ENCODE data around the gene UMODL1.

The UMODL1 gene

DNA sequence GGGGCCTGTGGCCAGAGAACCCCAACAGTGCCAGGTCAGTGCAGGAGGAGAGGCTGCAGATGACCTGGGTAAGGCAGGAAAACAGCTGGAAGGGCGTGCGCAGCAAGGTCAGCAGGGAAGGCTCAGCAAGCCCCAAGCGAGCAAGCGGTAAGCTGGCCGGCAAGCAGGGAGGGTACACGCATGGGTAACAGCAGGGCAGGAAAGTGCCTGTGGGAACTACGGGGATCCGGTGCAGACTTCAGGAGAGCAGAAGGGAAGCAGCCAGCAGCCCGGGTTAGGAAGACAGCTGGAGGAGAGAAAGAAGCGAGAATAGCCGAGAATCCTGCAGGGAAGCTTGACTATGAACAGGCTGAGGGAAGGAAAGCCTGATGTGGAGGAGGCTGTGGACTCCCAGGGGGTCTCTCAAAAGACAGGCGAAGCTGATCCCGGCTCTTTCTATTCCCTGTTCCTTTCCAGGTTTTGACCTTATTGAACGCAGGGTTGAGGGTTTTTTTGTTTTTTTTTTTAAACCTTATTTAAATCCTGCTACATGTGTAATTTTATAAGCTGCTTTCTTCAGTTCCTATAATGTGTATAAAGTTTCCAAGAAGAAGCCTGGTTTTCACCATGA, 20.9 kb downstream of the UMODL1 start:
- Histone ChIP-seq H3K9me3 (ENCODE audit: control insufficient read depth in 2 of 2, low read length in 2 of 2) (no peaks in the 10 kb centered on the region), H3K4me3 (ENCODE audit: low read length in 2 of 2) (no peak overlapping the region), H3K4me1 (ENCODE audit: control insufficient read depth, insufficient read depth, low read length) (no peaks in the 10 kb centered on the region), H3K36me3 (ENCODE audit: control insufficient read depth in 2 of 2, insufficient read depth in 2 of 2, low read length in 2 of 2) (no peaks in the 10 kb centered on the region), H3K9ac (ENCODE audit: low read length in 2 of 2) (no peak overlapping the region), H3K27me3 (ENCODE audit: control insufficient read depth in 1 of 2, insufficient read depth in 2 of 2, low read length in 2 of 2) (peaks cover 0 to 8% of the 10 kb centered on the region in 2 donors), H3K27ac (ENCODE audit: low read length) (no peak overlapping the region)

DNA sequence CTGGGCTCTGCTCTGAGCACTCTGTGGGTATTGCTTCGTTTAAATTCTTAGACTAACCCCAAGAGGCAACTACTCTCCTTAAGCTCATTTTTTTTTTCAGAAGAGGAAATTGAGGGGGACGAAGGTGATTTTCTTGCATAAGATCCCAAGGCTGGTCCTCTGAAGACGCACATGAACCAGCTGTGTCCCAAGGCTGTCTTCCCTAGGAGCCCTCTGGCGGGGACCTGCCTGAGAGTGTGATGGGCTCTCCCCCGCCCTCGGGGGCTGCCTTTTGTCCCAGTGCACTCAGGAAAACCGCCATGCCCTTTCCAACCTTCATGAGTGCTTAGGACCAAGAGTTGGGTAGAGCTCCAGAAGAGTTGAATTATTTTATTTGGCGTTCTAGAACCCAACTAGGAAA, 21.7 kb downstream of the UMODL1 start:
- H3K4me1 ChIP-seq (ENCODE audit: control insufficient read depth, insufficient read depth, low read length) = peaks cover 2% of the 10 kb centered on the region

DNA sequence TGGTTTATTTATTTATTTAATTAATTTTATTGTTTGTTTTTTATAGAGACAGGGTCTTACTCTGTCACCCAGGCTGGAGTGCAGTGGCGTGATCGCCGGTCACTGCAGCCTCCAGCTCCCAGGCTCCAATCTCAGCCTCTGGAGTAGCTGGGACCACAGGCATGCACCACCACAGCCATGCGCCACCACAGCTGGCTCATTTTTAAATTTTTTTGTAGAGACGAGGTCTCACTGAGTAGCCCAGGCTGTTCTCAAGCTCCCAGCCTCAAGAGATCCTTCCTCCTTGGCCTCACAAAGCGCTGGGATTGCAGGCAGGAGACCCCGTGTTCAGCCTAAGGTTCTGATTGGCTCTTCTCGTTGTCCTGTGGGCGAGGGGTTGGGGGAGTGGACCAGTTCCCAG, 22.1 kb downstream of the UMODL1 start:
- no peak overlapping the region for H3K4me3 ChIP-seq (ENCODE audit: low read length in 2 of 2)
- no peaks in the 10 kb centered on the region for H3K9me3 ChIP-seq (ENCODE audit: control insufficient read depth in 2 of 2, low read length in 2 of 2)
- no peaks in the 10 kb centered on the region for H3K36me3 ChIP-seq (ENCODE audit: control insufficient read depth in 2 of 2, insufficient read depth in 2 of 2, low read length in 2 of 2)
- peaks cover 6% of the 10 kb centered on the region for H3K4me1 ChIP-seq (ENCODE audit: control insufficient read depth, insufficient read depth, low read length)
- H3K27me3 ChIP-seq (ENCODE audit: control insufficient read depth in 1 of 2, insufficient read depth in 2 of 2, low read length in 2 of 2) = peaks cover 0 to 8% of the 10 kb centered on the region in 2 donors
- H3K27ac ChIP-seq (ENCODE audit: low read length) = no peak overlapping the region
- no peak overlapping the region for H3K9ac ChIP-seq (ENCODE audit: low read length in 2 of 2)

More for the DNA sequence above, 21.7 kb downstream of the UMODL1 start:
- Histone ChIP-seq H3K9ac (ENCODE audit: low read length in 2 of 2) (no peak overlapping the region), H3K27ac (ENCODE audit: low read length) (no peak overlapping the region), H3K36me3 (ENCODE audit: control insufficient read depth in 2 of 2, insufficient read depth in 2 of 2, low read length in 2 of 2) (no peaks in the 10 kb centered on the region), H3K27me3 (ENCODE audit: control insufficient read depth in 1 of 2, insufficient read depth in 2 of 2, low read length in 2 of 2) (peaks cover 0 to 8% of the 10 kb centered on the region in 2 donors), H3K9me3 (ENCODE audit: control insufficient read depth in 2 of 2, low read length in 2 of 2) (no peaks in the 10 kb centered on the region), H3K4me3 (ENCODE audit: low read length in 2 of 2) (no peak overlapping the region)

DNA sequence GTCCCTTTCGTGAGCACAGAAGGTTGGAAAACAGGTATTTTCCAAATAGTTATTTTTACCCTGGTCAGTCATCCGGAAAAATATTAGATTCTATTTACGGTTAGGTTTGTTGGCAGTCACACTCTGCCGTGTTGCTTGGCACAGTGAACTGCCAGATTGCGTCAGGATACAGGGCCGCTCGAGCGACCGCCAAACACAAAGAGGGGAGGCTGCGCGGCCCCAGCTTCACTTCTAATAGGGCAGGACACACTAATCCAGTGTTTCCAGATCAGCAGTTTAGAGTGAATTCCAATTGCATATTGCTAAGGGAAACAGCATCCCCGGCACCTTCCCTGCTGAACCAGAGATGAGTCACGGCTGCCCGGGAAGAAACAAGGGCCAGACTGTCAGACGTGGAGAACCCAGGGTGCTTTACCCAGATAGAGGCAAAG, 22.9 kb downstream of the UMODL1 start:
- no peak overlapping the region for H3K4me3 ChIP-seq (ENCODE audit: low read length in 2 of 2)
- peaks cover 0 to 8% of the 10 kb centered on the region in 2 donors for H3K27me3 ChIP-seq (ENCODE audit: control insufficient read depth in 1 of 2, insufficient read depth in 2 of 2, low read length in 2 of 2)
- no peaks in the 10 kb centered on the region for H3K36me3 ChIP-seq (ENCODE audit: control insufficient read depth in 2 of 2, insufficient read depth in 2 of 2, low read length in 2 of 2)
- no peak overlapping the region for H3K9ac ChIP-seq (ENCODE audit: low read length in 2 of 2)
- peaks cover 6% of the 10 kb centered on the region for H3K4me1 ChIP-seq (ENCODE audit: control insufficient read depth, insufficient read depth, low read length)
- no peaks in the 10 kb centered on the region for H3K9me3 ChIP-seq (ENCODE audit: control insufficient read depth in 2 of 2, low read length in 2 of 2)
- no peak overlapping the region for H3K27ac ChIP-seq (ENCODE audit: low read length)

DNA sequence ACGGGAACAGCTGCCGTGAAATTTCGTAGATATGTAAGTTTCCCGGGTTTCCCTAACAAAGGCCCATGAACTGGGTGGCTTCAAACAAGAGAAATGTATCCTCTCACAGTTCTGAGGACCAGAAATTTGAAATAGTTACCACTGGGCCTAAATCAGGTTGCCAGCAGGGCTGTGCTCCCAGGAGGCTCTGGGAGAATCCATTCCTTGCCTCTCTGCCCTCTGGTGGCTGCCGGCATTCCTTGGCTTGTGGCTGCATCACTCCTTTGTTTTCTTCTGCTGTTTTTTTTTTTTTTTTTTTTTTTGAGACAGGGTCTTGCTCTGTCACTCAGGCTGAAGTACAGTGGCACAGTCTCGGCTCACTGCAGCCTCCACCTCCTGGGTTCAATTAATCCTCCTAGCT, 23.7 kb downstream of the UMODL1 start:
- no peak overlapping the region for H3K27ac ChIP-seq (ENCODE audit: low read length)
- H3K9me3 ChIP-seq (ENCODE audit: control insufficient read depth in 2 of 2, low read length in 2 of 2) = no peaks in the 10 kb centered on the region
- peaks cover 0 to 6% of the 10 kb centered on the region in 2 donors for H3K27me3 ChIP-seq (ENCODE audit: control insufficient read depth in 1 of 2, insufficient read depth in 2 of 2, low read length in 2 of 2)
- peak overlapping the region in 1 of 2 donors; percentile 25 for H3K9ac ChIP-seq (ENCODE audit: low read length in 2 of 2)
- peaks cover 6% of the 10 kb centered on the region for H3K4me1 ChIP-seq (ENCODE audit: control insufficient read depth, insufficient read depth, low read length)
- H3K4me3 ChIP-seq (ENCODE audit: low read length in 2 of 2) = no peak overlapping the region
- no peaks in the 10 kb centered on the region for H3K36me3 ChIP-seq (ENCODE audit: control insufficient read depth in 2 of 2, insufficient read depth in 2 of 2, low read length in 2 of 2)

DNA sequence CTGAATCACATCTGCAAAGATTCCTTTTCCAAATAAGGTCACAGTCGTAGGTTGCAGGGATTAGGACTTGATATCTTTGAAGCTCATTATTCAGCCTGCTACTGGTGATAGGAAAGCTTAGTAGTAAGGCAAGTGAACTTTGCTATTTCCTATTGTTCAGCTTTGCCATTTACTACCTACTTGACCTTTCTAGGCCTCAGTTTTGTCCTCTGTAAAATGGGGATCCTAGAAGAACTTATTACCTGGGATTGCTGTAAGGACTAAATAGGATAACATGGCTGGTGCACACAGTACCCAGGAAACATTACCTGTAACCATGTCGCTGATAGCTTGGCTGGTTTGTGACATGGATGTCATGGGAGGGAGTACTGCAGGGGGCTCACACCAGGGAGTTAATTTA, 24.5 kb downstream of the UMODL1 start:
- no peak overlapping the region for H3K9ac ChIP-seq (ENCODE audit: low read length in 2 of 2)
- H3K4me3 ChIP-seq (ENCODE audit: low read length in 2 of 2) = no peak overlapping the region
- H3K4me1 ChIP-seq (ENCODE audit: control insufficient read depth, insufficient read depth, low read length) = peaks cover 6% of the 10 kb centered on the region
- no peak overlapping the region for H3K27ac ChIP-seq (ENCODE audit: low read length)
- H3K27me3 ChIP-seq (ENCODE audit: control insufficient read depth in 1 of 2, insufficient read depth in 2 of 2, low read length in 2 of 2) = peaks cover 0 to 6% of the 10 kb centered on the region in 2 donors
- H3K9me3 ChIP-seq (ENCODE audit: control insufficient read depth in 2 of 2, low read length in 2 of 2) = no peaks in the 10 kb centered on the region
- no peaks in the 10 kb centered on the region for H3K36me3 ChIP-seq (ENCODE audit: control insufficient read depth in 2 of 2, insufficient read depth in 2 of 2, low read length in 2 of 2)

DNA sequence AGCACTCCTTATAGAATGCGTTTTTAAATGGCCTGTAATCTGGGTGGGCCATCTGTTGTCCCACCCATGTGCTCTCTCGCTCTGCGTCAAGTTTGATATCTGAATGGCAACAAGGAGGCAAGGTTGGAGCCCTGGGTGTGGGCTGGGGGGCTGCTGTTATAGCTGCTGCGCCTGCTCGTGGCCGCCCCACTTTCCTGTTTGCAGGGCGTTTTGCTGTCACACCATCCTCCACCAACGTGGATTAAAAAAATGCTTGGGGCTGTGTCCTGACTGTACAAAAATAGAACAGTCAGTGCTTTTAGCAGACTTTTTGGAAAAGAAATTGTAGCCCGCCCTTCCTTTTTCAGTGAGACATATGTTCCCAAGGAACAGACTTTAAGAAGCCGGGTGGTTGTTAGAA, 25.4 kb downstream of the UMODL1 start:
- Histone ChIP-seq H3K4me3 (ENCODE audit: low read length in 2 of 2) (no peak overlapping the region), H3K4me1 (ENCODE audit: control insufficient read depth, insufficient read depth, low read length) (peaks cover 6% of the 10 kb centered on the region), H3K9me3 (ENCODE audit: control insufficient read depth in 2 of 2, low read length in 2 of 2) (no peaks in the 10 kb centered on the region), H3K27me3 (ENCODE audit: control insufficient read depth in 1 of 2, insufficient read depth in 2 of 2, low read length in 2 of 2) (peaks cover 0 to 2% of the 10 kb centered on the region in 2 donors), H3K36me3 (ENCODE audit: control insufficient read depth in 2 of 2, insufficient read depth in 2 of 2, low read length in 2 of 2) (no peaks in the 10 kb centered on the region), H3K27ac (ENCODE audit: low read length) (no peak overlapping the region), H3K9ac (ENCODE audit: low read length in 2 of 2) (no peak overlapping the region)

DNA sequence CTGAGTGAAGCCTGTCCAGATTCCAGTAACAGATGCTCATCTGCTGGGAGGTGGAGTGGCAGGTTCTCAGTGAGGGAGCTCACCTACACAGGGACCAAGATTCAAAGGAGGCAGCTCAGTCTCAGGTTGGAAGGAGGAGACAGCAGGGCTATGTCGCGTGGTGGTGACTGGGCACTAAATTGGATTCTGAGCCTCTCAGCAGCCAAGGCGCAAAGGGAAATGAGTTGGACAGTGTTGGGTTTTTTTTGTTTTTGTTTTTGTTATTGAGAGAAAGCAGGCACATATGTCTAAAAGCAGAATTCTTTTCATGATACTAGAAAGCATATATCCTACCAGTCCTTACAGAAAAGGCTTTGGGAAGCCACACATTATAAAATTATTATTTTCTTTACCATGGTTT, 26.2 kb downstream of the UMODL1 start:
- no peaks in the 10 kb centered on the region for H3K9me3 ChIP-seq (ENCODE audit: control insufficient read depth in 2 of 2, low read length in 2 of 2)
- H3K4me1 ChIP-seq (ENCODE audit: control insufficient read depth, insufficient read depth, low read length) = peaks cover 6% of the 10 kb centered on the region
- H3K4me3 ChIP-seq (ENCODE audit: low read length in 2 of 2) = no peak overlapping the region
- no peaks in the 10 kb centered on the region for H3K27me3 ChIP-seq (ENCODE audit: control insufficient read depth in 1 of 2, insufficient read depth in 2 of 2, low read length in 2 of 2)
- no peak overlapping the region for H3K9ac ChIP-seq (ENCODE audit: low read length in 2 of 2)
- H3K27ac ChIP-seq (ENCODE audit: low read length) = no peak overlapping the region
- no peaks in the 10 kb centered on the region for H3K36me3 ChIP-seq (ENCODE audit: control insufficient read depth in 2 of 2, insufficient read depth in 2 of 2, low read length in 2 of 2)

DNA sequence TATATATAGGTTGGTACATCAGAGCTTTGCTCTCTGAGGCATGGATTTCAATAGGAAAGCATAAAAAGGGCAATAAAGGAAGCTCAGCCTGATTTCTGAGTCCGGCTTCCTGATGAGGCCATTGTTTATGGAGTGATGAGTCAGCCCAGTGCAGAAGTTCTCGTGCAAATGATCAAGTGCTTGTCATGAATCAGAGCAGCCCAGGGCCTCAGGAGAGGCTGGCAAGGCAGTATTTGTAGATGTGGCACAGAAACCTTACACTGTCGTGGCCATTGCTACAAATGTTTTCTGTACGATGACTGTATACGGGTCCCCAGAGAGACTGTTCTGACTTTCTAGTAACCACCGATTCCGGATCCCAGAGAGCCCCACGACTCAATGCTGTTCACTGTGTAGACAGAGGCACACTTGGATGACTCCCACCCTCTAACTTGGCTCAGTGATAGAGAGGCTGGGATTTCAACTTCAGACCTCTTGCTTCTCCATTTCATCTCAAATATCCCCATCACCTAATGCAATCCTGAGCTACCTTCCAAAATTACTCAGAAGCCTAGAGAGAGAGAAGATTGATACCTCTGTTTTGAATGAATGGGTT, 26.8 kb downstream of the UMODL1 start:
- no peaks in the 10 kb centered on the region for H3K27me3 ChIP-seq (ENCODE audit: control insufficient read depth in 1 of 2, insufficient read depth in 2 of 2, low read length in 2 of 2)
- H3K9ac ChIP-seq (ENCODE audit: low read length in 2 of 2) = peak overlapping the region in 1 of 2 donors; percentile 2
- H3K9me3 ChIP-seq (ENCODE audit: control insufficient read depth in 2 of 2, low read length in 2 of 2) = no peaks in the 10 kb centered on the region
- H3K4me3 ChIP-seq (ENCODE audit: low read length in 2 of 2) = no peak overlapping the region
- peaks cover 6% of the 10 kb centered on the region for H3K4me1 ChIP-seq (ENCODE audit: control insufficient read depth, insufficient read depth, low read length)
- peak overlapping the region; percentile 1 for H3K27ac ChIP-seq (ENCODE audit: low read length)
- H3K36me3 ChIP-seq (ENCODE audit: control insufficient read depth in 2 of 2, insufficient read depth in 2 of 2, low read length in 2 of 2) = no peaks in the 10 kb centered on the region

DNA sequence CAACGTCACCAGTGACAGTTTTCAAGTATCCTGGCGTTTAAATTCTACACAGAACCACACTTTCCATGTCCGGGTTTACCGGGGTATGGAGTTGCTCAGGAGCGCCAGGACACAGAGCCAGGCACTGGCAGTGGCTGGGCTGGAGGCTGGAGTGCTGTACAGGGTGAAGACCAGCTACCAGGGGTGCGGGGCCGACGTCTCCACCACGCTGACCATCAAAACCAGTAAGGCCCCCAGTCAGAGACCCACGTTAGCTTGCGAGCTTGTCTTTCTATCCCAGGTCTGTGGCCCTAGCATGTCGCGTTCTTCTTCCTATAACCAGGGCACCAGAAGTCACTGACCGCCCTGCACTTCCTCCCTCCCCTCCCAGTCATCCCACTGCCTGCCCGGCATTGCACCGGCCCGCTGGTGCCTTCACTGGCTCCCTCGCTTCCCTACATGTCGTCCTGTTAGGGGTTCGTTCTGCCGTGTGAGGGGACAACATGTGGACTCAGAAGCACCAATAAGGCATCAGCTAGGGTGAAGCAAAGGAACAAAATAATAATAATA, 27.9 kb downstream of the UMODL1 start:
- Histone ChIP-seq H3K36me3 (ENCODE audit: control insufficient read depth in 2 of 2, insufficient read depth in 2 of 2, low read length in 2 of 2) (no peaks in the 10 kb centered on the region), H3K4me1 (ENCODE audit: control insufficient read depth, insufficient read depth, low read length) (peaks cover 6% of the 10 kb centered on the region), H3K27me3 (ENCODE audit: control insufficient read depth in 1 of 2, insufficient read depth in 2 of 2, low read length in 2 of 2) (no peaks in the 10 kb centered on the region), H3K27ac (ENCODE audit: low read length) (no peak overlapping the region), H3K9ac (ENCODE audit: low read length in 2 of 2) (no peak overlapping the region), H3K9me3 (ENCODE audit: control insufficient read depth in 2 of 2, low read length in 2 of 2) (no peaks in the 10 kb centered on the region), H3K4me3 (ENCODE audit: low read length in 2 of 2) (no peak overlapping the region)

DNA sequence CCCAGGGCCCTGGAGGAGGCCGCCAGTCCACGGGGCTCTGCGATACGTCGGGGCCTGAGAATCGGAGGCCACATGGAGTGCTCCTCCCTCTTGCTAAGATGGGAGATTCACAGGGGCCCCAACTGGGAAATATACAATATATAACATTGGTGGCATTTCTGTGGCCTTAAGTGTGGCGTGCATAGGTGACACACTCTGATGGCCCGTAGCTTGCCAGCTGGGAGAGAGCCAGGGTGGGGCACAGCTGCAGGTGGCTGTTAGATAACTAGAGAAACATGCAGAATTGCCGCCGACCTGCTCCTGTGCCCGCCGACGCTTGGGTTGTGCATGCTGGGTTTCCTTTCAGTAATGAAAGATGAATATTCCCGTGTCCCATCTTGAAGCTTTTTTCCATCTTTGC, 30.1 kb downstream of the UMODL1 start:
- no peaks in the 10 kb centered on the region for H3K9me3 ChIP-seq (ENCODE audit: control insufficient read depth in 2 of 2, low read length in 2 of 2)
- H3K4me1 ChIP-seq (ENCODE audit: control insufficient read depth, insufficient read depth, low read length) = peaks cover 6% of the 10 kb centered on the region
- H3K27me3 ChIP-seq (ENCODE audit: control insufficient read depth in 1 of 2, insufficient read depth in 2 of 2, low read length in 2 of 2) = no peaks in the 10 kb centered on the region
- no peaks in the 10 kb centered on the region for H3K36me3 ChIP-seq (ENCODE audit: control insufficient read depth in 2 of 2, insufficient read depth in 2 of 2, low read length in 2 of 2)
- H3K9ac ChIP-seq (ENCODE audit: low read length in 2 of 2) = no peak overlapping the region
- H3K4me3 ChIP-seq (ENCODE audit: low read length in 2 of 2) = no peak overlapping the region
- H3K27ac ChIP-seq (ENCODE audit: low read length) = no peak overlapping the region
